HepG2 (cell line): ENCODE measurements around the gene NABP2. TPM values are rescaled to one million over a fixed set of nuclear protein-coding genes. Genes with fewer than 3 reads are reported as not detected.

ENCODE experiments used
- ATAC-seq: fragments of 200-7000 bp; cut with Tn5 transposase; 3 replicates; pipeline ENCODE4 v1.9.1; 2020; ENCODE audit warnings: mild to moderate bottlenecking, moderate library complexity
- BruUV-seq: library from RNA; stranded (reverse); fragments of 400-500 nt; replicated peaks from 2 replicates; lab custom pipeline; 2021; lab: Mats Ljungman, UMichigan
- CTCF ChIA-PET: fragments of 300-600 bp; formaldehyde crosslinking; extraction: SDS; loops from one replicate; lab custom pipeline; 2021; ENCODE audit warnings: low total read pairs, inconsistent platforms, low intra/inter-chr PET ratio; lab: Yijun Ruan, JAX
- POLR2A ChIA-PET: fragments of 350-600 bp; sonication (Branson Sonifier 250); formaldehyde crosslinking; loops from one replicate; lab custom pipeline; 2020; ENCODE audit warnings: antibody characterized with exemption, inconsistent platforms; lab: Yijun Ruan, JAX
- DNase-seq: peaks from one replicate; pipeline ENCODE4 v3.0.0-alpha.2; 2015; ENCODE audit warnings: low spot score
- FAIRE-seq: peaks from 3 replicates; lab custom pipeline; 2011; peaks lifted over from hg19 to GRCh38; lab: Jason Lieb, UNC
- H2AFZ ChIP-seq: one replicate; pipeline ENCODE4 v1.6.1; 2011; ENCODE audit warnings: low read length, inconsistent platforms
- H3K27ac ChIP-seq: fragments of 300-600 bp; 3 replicates; pipeline ENCODE4 v1.8.0; 2011; ENCODE audit warnings: mixed run types, mild to moderate bottlenecking, mixed read lengths, low read length, inconsistent platforms; ENCODE audit not compliant: insufficient read depth; ENCODE audit errors: extremely low read length
- H3K27me3 ChIP-seq, 2 experiments: fragments of 200-600 bp in 1 of 2; 2 replicates in 1 of 2; 3 replicates in 1 of 2; pipeline versions ENCODE4 v1.6.0 to v1.8.0; 2011; ENCODE audit warnings: low read length in 2 of 2, mild to moderate bottlenecking in 2 of 2, moderate library complexity in 2 of 2, inconsistent platforms in 1 of 2; ENCODE audit not compliant: insufficient read depth in 2 of 2, control insufficient read depth in 1 of 2
- H3K36me3 ChIP-seq, 2 experiments: fragments of 200-600 bp in 1 of 2; replicated peaks in 1 of 2; 2 replicates in 1 of 2; 3 replicates in 1 of 2; pipeline versions ENCODE4 v1.5.1 to v1.8.0; 2011; ENCODE audit warnings: low read length in 2 of 2, inconsistent platforms in 1 of 2; ENCODE audit not compliant: insufficient read depth in 2 of 2, control insufficient read depth in 1 of 2
- H3K4me1 ChIP-seq: 2 replicates; pipeline ENCODE4 v1.5.1; 2012; ENCODE audit warnings: low read length, inconsistent platforms; ENCODE audit not compliant: insufficient read depth
- H3K4me2 ChIP-seq: 2 replicates; pipeline ENCODE4 v1.6.0; 2011; ENCODE audit warnings: low read depth, low read length, inconsistent platforms
- H3K4me3 ChIP-seq, 3 experiments: fragments of 200-600 bp in 1 of 3; sonication (generic), shearing (Covaris generic) in 1 of 3; replicated peaks in 1 of 3; 2 replicates each; pipeline ENCODE4 v1.5.1; 2011 to 2016; ENCODE audit warnings: low read length in 3 of 3, inconsistent platforms in 2 of 3, low read depth in 2 of 3, mild to moderate bottlenecking in 2 of 3, control low read depth in 1 of 3, mixed read lengths in 1 of 3; ENCODE audit not compliant: insufficient read depth in 1 of 3
- H3K79me2 ChIP-seq: one replicate; pipeline ENCODE4 v1.6.1; 2011; ENCODE audit warnings: low read length, inconsistent platforms; ENCODE audit not compliant: insufficient read depth
- H3K9ac ChIP-seq: 2 replicates; pipeline ENCODE4 v1.6.0; 2011; ENCODE audit warnings: mild to moderate bottlenecking, low read depth, low read length, inconsistent platforms; ENCODE audit not compliant: insufficient read depth
- H3K9me3 ChIP-seq: 2 replicates; pipeline ENCODE4 v1.5.1; 2012; ENCODE audit warnings: mild to moderate bottlenecking, low read length
- H4K20me1 ChIP-seq: 2 replicates; pipeline ENCODE4 v1.6.0; 2011; ENCODE audit warnings: inconsistent platforms, mild to moderate bottlenecking, low read length, moderate library complexity; ENCODE audit not compliant: insufficient read depth
- BRCA1 ChIP-seq: sonication (generic); formaldehyde crosslinking; IDR thresholded peaks from 2 replicates; pipeline ENCODE4 v1.4.0; 2020; ENCODE audit warnings: missing genetic modification reagents
- CAMTA2 ChIP-seq: sonication (generic); formaldehyde crosslinking; IDR thresholded peaks from 2 replicates; pipeline ENCODE4 v1.4.0; 2020; ENCODE audit warnings: mild to moderate bottlenecking, missing genetic modification reagents, borderline replicate concordance
- DNMT1 ChIP-seq: sonication (generic); formaldehyde crosslinking; IDR thresholded peaks from 2 replicates; pipeline ENCODE4 v1.5.1; 2020; ENCODE audit warnings: mild to moderate bottlenecking, missing genetic modification reagents
- HNRNPK ChIP-seq: fragments of 200-400 bp; formaldehyde crosslinking; IDR thresholded peaks from 2 replicates; pipeline ENCODE4 v1.6.1; 2018; ENCODE audit warnings: low read length, low read depth, moderate library complexity, mild to moderate bottlenecking; ENCODE audit not compliant: poor library complexity, severe bottlenecking
- KAT8 ChIP-seq: IDR thresholded peaks from 2 replicates; pipeline ENCODE4 v1.6.1; 2016; ENCODE audit warnings: missing genetic modification reagents, missing compliant biosample characterization
- MATR3 ChIP-seq: sonication (generic); formaldehyde crosslinking; IDR thresholded peaks from 2 replicates; pipeline ENCODE4 v1.4.0; 2020; ENCODE audit warnings: missing genetic modification reagents
- MEIS2 ChIP-seq: sonication (generic); formaldehyde crosslinking; IDR thresholded peaks from 2 replicates; pipeline ENCODE4 v1.9.0; 2021; ENCODE audit warnings: mild to moderate bottlenecking, missing genetic modification reagents
- NCOR1 ChIP-seq: fragments of 200-600 bp; sonication (generic); IDR thresholded peaks from 2 replicates; pipeline ENCODE4 v1.7.0; 2017; ENCODE audit warnings: antibody characterized with exemption, low read length, borderline replicate concordance
- PITX1 ChIP-seq: sonication (generic); formaldehyde crosslinking; IDR thresholded peaks from 2 replicates; pipeline ENCODE4 v1.5.1; 2020; ENCODE audit warnings: mild to moderate bottlenecking, missing genetic modification reagents
- POLR2A ChIP-seq, 2 experiments: IDR thresholded peaks; 2 replicates each; pipeline ENCODE4 v1.6.1; 2011; ENCODE audit warnings: low read depth in 2 of 2, low read length in 2 of 2, mild to moderate bottlenecking in 1 of 2, moderate library complexity in 1 of 2; ENCODE audit not compliant: insufficient read depth in 1 of 2
- TBL1XR1 ChIP-seq: fragments of 150-350 bp; IDR thresholded peaks from 2 replicates; pipeline ENCODE4 v1.6.1; 2014; ENCODE audit warnings: borderline replicate concordance, low read length; ENCODE audit not compliant: partially characterized antibody
- YY1 ChIP-seq: IDR thresholded peaks from 2 replicates; pipeline ENCODE4 v1.6.1; 2011; ENCODE audit warnings: low read length, low read depth, moderate library complexity, mild to moderate bottlenecking; ENCODE audit not compliant: insufficient read depth, insufficient replicate concordance
- ZNF230 ChIP-seq: sonication (generic); formaldehyde crosslinking; IDR thresholded peaks from 2 replicates; pipeline ENCODE4 v1.4.0; 2020; ENCODE audit warnings: mild to moderate bottlenecking, missing genetic modification reagents
- ZNF446 ChIP-seq: sonication (generic); formaldehyde crosslinking; IDR thresholded peaks from 2 replicates; pipeline ENCODE4 v1.5.0; 2020; ENCODE audit warnings: mild to moderate bottlenecking, missing genetic modification reagents
- ZNF543 ChIP-seq: sonication (generic); formaldehyde crosslinking; IDR thresholded peaks from 2 replicates; pipeline ENCODE4 v1.4.0; 2020; ENCODE audit warnings: mild to moderate bottlenecking, missing genetic modification reagents
- ZNF768 ChIP-seq: sonication (generic); formaldehyde crosslinking; IDR thresholded peaks from 2 replicates; pipeline ENCODE4 v1.4.0; 2020; ENCODE audit warnings: missing genetic modification reagents
- in situ Hi-C: cut with HindIII; loops from 2 replicates; pipeline ENCODE4 v1.10.0; 2017; ENCODE audit warnings: low pct_unique_long_range_greater_than_20kb; ENCODE audit not compliant: extremely low pct_ligation_motif_present
- intact Hi-C: fragments of 100-400 bp; cut with micrococcal nuclease; formaldehyde crosslinking; loops from one replicate; pipeline ENCODE4 v1.10.0; 2022; ENCODE audit not compliant: unreplicated experiment
- polyA plus RNA-seq, 8 experiments: library from polyadenylated mRNA; depleted of rRNA in 3 of 8; stranded (reverse) in 7 of 8; unstranded in 1 of 8; fragments of >200 nt; fragmentation: Illumina TruSeq in 4 of 8; extraction: Trizol in 4 of 8; gene quantifications; 2 replicates each; pipeline versions ENCODE4 v1.2.1 to v1.2.3, GENCODE V29; 2011 to 2016; ENCODE audit warnings: low read depth in 4 of 8, missing spikeins in 1 of 8, mixed read lengths in 1 of 8; ENCODE audit not compliant: insufficient read depth in 1 of 8
- total RNA-seq, 5 experiments: library from RNA; depleted of rRNA; stranded (reverse); fragments of >200 nt; fragmentation: Illumina TruSeq; extraction: Trizol; gene quantifications; 2 replicates each; pipeline ENCODE4 v1.2.3, GENCODE V29; 2016; ENCODE audit warnings: low read depth in 1 of 5
- TF ChIP-seq, protein P1 (sequence below): sonication (generic); formaldehyde crosslinking; IDR thresholded peaks from 2 replicates; pipeline ENCODE4 v1.5.1; 2020; ENCODE audit warnings: missing genetic modification reagents, mild to moderate bottlenecking, borderline replicate concordance
- TF ChIP-seq, protein P2 (sequence below): sonication (generic); formaldehyde crosslinking; IDR thresholded peaks from 2 replicates; pipeline ENCODE4 v1.4.0; 2020; ENCODE audit warnings: missing genetic modification reagents

NABP2 gene
- total and polyA plus RNA-seq, 2 of the 13 experiments (the other 11 are each of a cell fraction or from before 2014, with no cell fraction given): 33.2 to 35.5 TPM

DNA sequence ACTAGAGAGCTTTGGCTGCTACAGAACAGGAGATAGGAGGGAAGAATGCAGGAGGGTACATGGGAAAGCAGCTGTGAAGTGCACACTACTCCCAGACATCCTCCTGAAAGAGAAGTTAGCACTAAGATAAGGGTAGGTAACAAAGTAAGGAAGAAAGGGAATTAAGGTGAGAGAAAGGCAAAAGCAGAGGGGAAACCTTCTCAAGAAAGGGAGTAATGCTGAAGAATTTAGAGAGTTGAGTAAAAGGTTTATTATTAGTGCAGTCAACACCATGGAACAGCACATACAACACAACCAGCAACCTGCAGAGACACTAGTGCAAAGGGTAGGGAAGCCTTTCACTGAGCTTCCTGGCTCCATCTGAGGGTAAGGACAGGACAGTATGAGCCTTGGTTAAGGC, 19.9 kb upstream of the NABP2 start:
- Histone ChIP-seq H3K79me2 (no peaks in the 10 kb centered on the region), H3K4me2 (no peak overlapping the region), H3K4me3 (no peak overlapping the region), H3K4me1 (no peaks in the 10 kb centered on the region), H3K9me3 (no peaks in the 10 kb centered on the region), H2AFZ (no peak overlapping the region)
- in situ Hi-C loops (no loop called here), intact Hi-C loops (no loop called here)
- no peak for FAIRE-seq
- no peak for DNase-seq
- CTCF ChIA-PET: no interaction called here
- BruUV-seq: no TSS peak
- no peak for ATAC-seq
- TF ChIP-seq POLR2A (IDR thresholded peaks at IDR 0.05; ENCODE audit: insufficient read depth in 1 of 2, low read depth in 2 of 2, low read length in 2 of 2): 0 out of 4 replicates have a peak, but pooled peaks of 1 of the 2 experiments have one; percentile 23
- no peak for TF ChIP-seq YY1
- TF ChIP-seq CAMTA2: no peak
- TF ChIP-seq, protein P1, sequence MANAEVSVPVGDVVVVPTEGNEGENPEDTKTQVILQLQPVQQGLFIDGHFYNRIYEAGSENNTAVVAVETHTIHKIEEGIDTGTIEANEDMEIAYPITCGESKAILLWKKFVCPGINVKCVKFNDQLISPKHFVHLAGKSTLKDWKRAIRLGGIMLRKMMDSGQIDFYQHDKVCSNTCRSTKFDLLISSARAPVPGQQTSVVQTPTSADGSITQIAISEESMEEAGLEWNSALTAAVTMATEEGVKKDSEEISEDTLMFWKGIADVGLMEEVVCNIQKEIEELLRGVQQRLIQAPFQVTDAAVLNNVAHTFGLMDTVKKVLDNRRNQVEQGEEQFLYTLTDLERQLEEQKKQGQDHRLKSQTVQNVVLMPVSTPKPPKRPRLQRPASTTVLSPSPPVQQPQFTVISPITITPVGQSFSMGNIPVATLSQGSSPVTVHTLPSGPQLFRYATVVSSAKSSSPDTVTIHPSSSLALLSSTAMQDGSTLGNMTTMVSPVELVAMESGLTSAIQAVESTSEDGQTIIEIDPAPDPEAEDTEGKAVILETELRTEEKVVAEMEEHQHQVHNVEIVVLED (CRISPR knock-in tag): no peak
- TF ChIP-seq, all 625 proteins: peak for 1
- Histone ChIP-seq H3K27me3 (no peaks in the 10 kb centered on the region), H4K20me1 (no peaks in the 10 kb centered on the region), H3K27ac (no peak overlapping the region), H3K9ac (no peak overlapping the region), H3K36me3 (peaks cover 19 to 37% of the 10 kb centered on the region in 2 experiments)
- POLR2A ChIA-PET: interaction anchor here (0.9 to 1.8 kb wide), 2 partner anchors 9 to 18 kb away, joined by 4 to 5 read pairs; partner anchors contain the start of gene RNF41

DNA sequence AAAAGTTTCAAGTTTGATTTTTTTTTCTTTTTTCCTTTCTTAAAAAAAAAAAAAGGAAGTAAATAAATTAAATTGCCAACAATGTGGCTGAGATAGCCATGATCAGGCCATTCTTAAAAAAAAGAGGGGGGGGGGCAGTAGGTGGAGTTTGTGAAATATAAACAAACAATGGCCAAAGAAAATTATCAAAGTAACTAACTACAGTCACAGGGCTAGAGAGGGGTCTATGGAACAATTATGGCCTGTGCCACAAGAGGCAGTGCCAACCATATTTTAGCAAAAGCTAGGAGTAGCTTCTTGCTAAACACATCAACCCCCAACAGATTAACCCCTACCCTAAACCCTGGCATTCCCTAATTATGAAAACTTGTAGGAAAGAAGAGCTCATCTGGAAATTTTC, 18.7 kb upstream of the NABP2 start:
- intact Hi-C loops: no loop called here
- H3K9me3 ChIP-seq: no peaks in the 10 kb centered on the region
- H3K4me3 ChIP-seq: no peak overlapping the region
- H2AFZ ChIP-seq: no peak overlapping the region
- ChIA-PET CTCF (interaction anchor here (0.7 kb wide), 1 partner anchor 19 kb away, joined by 4 read pairs; the partner anchor contains the start of gene NABP2), POLR2A (interaction anchor here (1.1 to 3.6 kb wide), 5 partner anchors 16 to 155 kb away, joined by 3 to 34 read pairs (median 5); partner anchors contain the start of genes COQ10A, RNF41 and STAT2)
- BruUV-seq: no TSS peak
- H3K4me1 ChIP-seq: no peaks in the 10 kb centered on the region
- in situ Hi-C loops: no loop called here
- H4K20me1 ChIP-seq: no peaks in the 10 kb centered on the region
- H3K27ac ChIP-seq: no peak overlapping the region
- DNase-seq (no peak), FAIRE-seq (no peak), ATAC-seq (peak; percentile 35)
- H3K79me2 ChIP-seq: no peaks in the 10 kb centered on the region
- no peak overlapping the region for H3K4me2 ChIP-seq
- H3K9ac ChIP-seq: no peak overlapping the region
- H3K36me3 ChIP-seq: peaks cover 22 to 46% of the 10 kb centered on the region in 2 experiments
- no peaks in the 10 kb centered on the region for H3K27me3 ChIP-seq
- no peak for TF ChIP-seq BRCA1 (CRISPR knock-in tag)
- TF ChIP-seq, protein P2, sequence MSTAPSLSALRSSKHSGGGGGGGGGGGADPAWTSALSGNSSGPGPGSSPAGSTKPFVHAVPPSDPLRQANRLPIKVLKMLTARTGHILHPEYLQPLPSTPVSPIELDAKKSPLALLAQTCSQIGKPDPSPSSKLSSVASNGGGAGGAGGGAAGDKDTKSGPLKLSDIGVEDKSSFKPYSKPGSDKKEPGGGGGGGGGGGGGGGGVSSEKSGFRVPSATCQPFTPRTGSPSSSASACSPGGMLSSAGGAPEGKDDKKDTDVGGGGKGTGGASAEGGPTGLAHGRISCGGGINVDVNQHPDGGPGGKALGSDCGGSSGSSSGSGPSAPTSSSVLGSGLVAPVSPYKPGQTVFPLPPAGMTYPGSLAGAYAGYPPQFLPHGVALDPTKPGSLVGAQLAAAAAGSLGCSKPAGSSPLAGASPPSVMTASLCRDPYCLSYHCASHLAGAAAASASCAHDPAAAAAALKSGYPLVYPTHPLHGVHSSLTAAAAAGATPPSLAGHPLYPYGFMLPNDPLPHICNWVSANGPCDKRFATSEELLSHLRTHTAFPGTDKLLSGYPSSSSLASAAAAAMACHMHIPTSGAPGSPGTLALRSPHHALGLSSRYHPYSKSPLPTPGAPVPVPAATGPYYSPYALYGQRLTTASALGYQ (CRISPR knock-in tag): no peak
- no peak for TF ChIP-seq ZNF768 (CRISPR knock-in tag)
- no peak for TF ChIP-seq PITX1 (CRISPR knock-in tag)
- no peak for TF ChIP-seq ZNF543 (CRISPR knock-in tag)
- no peak for TF ChIP-seq TBL1XR1
- TF ChIP-seq ZNF230 (CRISPR knock-in tag): no peak
- TF ChIP-seq MEIS2 (CRISPR knock-in tag): no peak
- no peak for TF ChIP-seq KAT8 (CRISPR knock-in tag)
- no peak for TF ChIP-seq ZNF446 (CRISPR knock-in tag)
- no peak for TF ChIP-seq MATR3 (CRISPR knock-in tag)
- TF ChIP-seq NCOR1: no peak
- no peak for TF ChIP-seq DNMT1 (CRISPR knock-in tag)
- no peak for TF ChIP-seq HNRNPK
